ENCODE data around the gene UGT1A8. TPM values are rescaled to one million over a fixed set of nuclear protein-coding genes. Genes with fewer than 3 reads are reported as not detected.

UGT1A8 gene
- total and polyA plus RNA-seq, 2 donors (not counting 1 experiment from before 2014, with no cell fraction given): not detected

- Histone ChIP-seq H3K79me2 (ENCODE audit: control insufficient read depth, insufficient read depth, low read length) (no peaks in the 10 kb centered on the region), H3K27ac (ENCODE audit: insufficient read depth, low read length) (peak overlapping the region; percentile 27), H3K27me3 (ENCODE audit: control insufficient read depth, insufficient read depth, low read length) (no peaks in the 10 kb centered on the region), H2AFZ (ENCODE audit: low read length) (no peak overlapping the region), H3K4me1 (ENCODE audit: control insufficient read depth, extremely low read depth, insufficient read depth, low read length) (peaks cover 3% of the 10 kb centered on the region), H3K4me3 (replicated peaks in 1 of 4; ENCODE audit: control extremely low read depth in 1 of 4, insufficient read depth in 1 of 4, low read depth in 3 of 4, low read length in 4 of 4) (no peak overlapping the region), H4K20me1 (ENCODE audit: control insufficient read depth, extremely low read depth, insufficient read depth, low read length) (no peaks in the 10 kb centered on the region), H3K36me3 (ENCODE audit: control insufficient read depth, insufficient read depth, low read length) (no peaks in the 10 kb centered on the region), H3K4me2 (ENCODE audit: extremely low read depth, insufficient read depth, low read length) (peak overlapping the region; percentile 7), H3K9me3 (ENCODE audit: control insufficient read depth, insufficient read depth, low read depth, low read length) (no peaks in the 10 kb centered on the region), H3K9ac (ENCODE audit: insufficient read depth, low read length) (no peak overlapping the region)
- no peak for TF ChIP-seq EZH2 (IDR thresholded peaks at IDR 0.05; ENCODE audit: low read length, missing control alignments)
- TF ChIP-seq CTCF (conservative IDR thresholded peaks at IDR 0.05 in 1 of 2, IDR thresholded peaks at IDR 0.05 in 1 of 2; ENCODE audit: low read depth in 1 of 2, low read length in 2 of 2): no peak
- DNase-seq (ENCODE audit: low read depth in 2 of 2): peak; percentile 18 to 78
Measured at GRCh38 chr2:233764264-233764663, 146.8 kb downstream of the UGT1A8 start.

GRCh38 chr2:233764761-233765160 is 147.3 kb downstream of the UGT1A8 start:
- Histone ChIP-seq H3K27ac (ENCODE audit: insufficient read depth, low read length) (peak overlapping the region; percentile 27), H3K36me3 (ENCODE audit: control insufficient read depth, insufficient read depth, low read length) (no peaks in the 10 kb centered on the region)

GRCh38 chr2:233766416-233766815 is 149.0 kb downstream of the UGT1A8 start:
- Histone ChIP-seq H3K36me3 (ENCODE audit: control insufficient read depth, insufficient read depth, low read length) (no peaks in the 10 kb centered on the region), H3K27ac (ENCODE audit: insufficient read depth, low read length) (no peak overlapping the region), H3K4me3 (replicated peaks in 1 of 4; ENCODE audit: control extremely low read depth in 1 of 4, insufficient read depth in 1 of 4, low read depth in 3 of 4, low read length in 4 of 4) (no peak overlapping the region), H2AFZ (ENCODE audit: low read length) (no peak overlapping the region), H3K4me1 (ENCODE audit: control insufficient read depth, extremely low read depth, insufficient read depth, low read length) (peaks cover 3% of the 10 kb centered on the region), H3K9me3 (ENCODE audit: control insufficient read depth, insufficient read depth, low read depth, low read length) (no peaks in the 10 kb centered on the region), H4K20me1 (ENCODE audit: control insufficient read depth, extremely low read depth, insufficient read depth, low read length) (no peaks in the 10 kb centered on the region), H3K79me2 (ENCODE audit: control insufficient read depth, insufficient read depth, low read length) (no peaks in the 10 kb centered on the region), H3K27me3 (ENCODE audit: control insufficient read depth, insufficient read depth, low read length) (no peaks in the 10 kb centered on the region), H3K4me2 (ENCODE audit: extremely low read depth, insufficient read depth, low read length) (no peak overlapping the region), H3K9ac (ENCODE audit: insufficient read depth, low read length) (no peak overlapping the region)
- DNase-seq (ENCODE audit: low read depth in 2 of 2): no peak
- no peak for TF ChIP-seq EZH2 (IDR thresholded peaks at IDR 0.05; ENCODE audit: low read length, missing control alignments)
- TF ChIP-seq CTCF (conservative IDR thresholded peaks at IDR 0.05 in 1 of 2, IDR thresholded peaks at IDR 0.05 in 1 of 2; ENCODE audit: low read depth in 1 of 2, low read length in 2 of 2): no peak

More at GRCh38 chr2:233764761-233765160, 147.3 kb downstream of the UGT1A8 start:
- peak overlapping the region; percentile 7 for H3K4me2 ChIP-seq (ENCODE audit: extremely low read depth, insufficient read depth, low read length)
- H4K20me1 ChIP-seq (ENCODE audit: control insufficient read depth, extremely low read depth, insufficient read depth, low read length): no peaks in the 10 kb centered on the region
- DNase-seq (ENCODE audit: low read depth in 2 of 2): no peak
- no peak overlapping the region for H3K9ac ChIP-seq (ENCODE audit: insufficient read depth, low read length)
- no peaks in the 10 kb centered on the region for H3K27me3 ChIP-seq (ENCODE audit: control insufficient read depth, insufficient read depth, low read length)
- no peak overlapping the region for H3K4me3 ChIP-seq (replicated peaks in 1 of 4; ENCODE audit: control extremely low read depth in 1 of 4, insufficient read depth in 1 of 4, low read depth in 3 of 4, low read length in 4 of 4)
- no peaks in the 10 kb centered on the region for H3K9me3 ChIP-seq (ENCODE audit: control insufficient read depth, insufficient read depth, low read depth, low read length)
- H3K4me1 ChIP-seq (ENCODE audit: control insufficient read depth, extremely low read depth, insufficient read depth, low read length): peaks cover 3% of the 10 kb centered on the region
- TF ChIP-seq EZH2 (IDR thresholded peaks at IDR 0.05; ENCODE audit: low read length, missing control alignments) (no peak), CTCF (conservative IDR thresholded peaks at IDR 0.05 in 1 of 2, IDR thresholded peaks at IDR 0.05 in 1 of 2; ENCODE audit: low read depth in 1 of 2, low read length in 2 of 2) (no peak)
- H2AFZ ChIP-seq (ENCODE audit: low read length): no peak overlapping the region
- H3K79me2 ChIP-seq (ENCODE audit: control insufficient read depth, insufficient read depth, low read length): no peaks in the 10 kb centered on the region
